Kidney (tissue), 14 donors: ENCODE data around the gene DNASE1L1. TPM values are rescaled to one million over a fixed set of nuclear protein-coding genes. Genes with fewer than 3 reads are reported as not detected.

Experiments used
- DNase-seq, 5 donors: peaks; one replicate each; pipeline ENCODE4 v3.0.0-alpha.2; 2013 to 2020
- FAIRE-seq: peaks from 2 replicates; lab custom pipeline; 2012; peaks lifted over from hg19 to GRCh38; lab: Jason Lieb, UNC
- H3K27ac ChIP-seq, 2 donors: one replicate each; pipeline ENCODE4 v1.7.0; 2013; ENCODE audit warnings: low read depth in 2 of 2, low read length in 2 of 2, inconsistent platforms in 1 of 2
- H3K27me3 ChIP-seq: one replicate; pipeline ENCODE4 v1.7.1; 2013; ENCODE audit warnings: low read length, inconsistent platforms; ENCODE audit not compliant: control insufficient read depth, insufficient read depth
- H3K36me3 ChIP-seq, 3 donors: one replicate each; pipeline versions ENCODE4 v1.7.0 to v1.7.1; 2013; ENCODE audit warnings: low read length in 3 of 3, control low read depth in 1 of 3, inconsistent platforms in 1 of 3; ENCODE audit not compliant: insufficient read depth in 3 of 3, control insufficient read depth in 2 of 3
- H3K4me1 ChIP-seq, 3 donors: one replicate each; pipeline versions ENCODE4 v1.7.0 to v1.7.1; 2013; ENCODE audit warnings: low read length in 3 of 3, inconsistent platforms in 1 of 3, low read depth in 1 of 3; ENCODE audit not compliant: control insufficient read depth in 2 of 3, insufficient read depth in 2 of 3
- H3K4me3 ChIP-seq, 3 donors: one replicate each; pipeline versions ENCODE4 v1.7.0 to v1.8.1; 2013; ENCODE audit warnings: low read length in 3 of 3, control low read depth in 1 of 3, inconsistent platforms in 1 of 3
- H3K9ac ChIP-seq, 3 donors: one replicate each; pipeline versions ENCODE4 v1.7.0 to v1.7.1; 2013; ENCODE audit warnings: low read length in 3 of 3, control low read depth in 1 of 3, inconsistent platforms in 1 of 3
- H3K9me3 ChIP-seq, 3 donors: one replicate each; pipeline versions ENCODE4 v1.7.0 to v1.7.1; 2013; ENCODE audit warnings: low read length in 3 of 3, control low read depth in 1 of 3, inconsistent platforms in 1 of 3; ENCODE audit not compliant: control insufficient read depth in 2 of 3, insufficient read depth in 1 of 3
- intact Hi-C: fragments of 100-400 bp; cut with DNase I; formaldehyde crosslinking; loops from one replicate; pipeline ENCODE4 v1.11.1; 2022
- polyA plus RNA-seq: library from polyadenylated mRNA; stranded (reverse); fragments of 350-450 nt; fragmentation: Illumina TruSeq; extraction: RNeasy Lipid Tissue Mini Kit (QIAGEN cat#74804); gene quantifications from one replicate; pipeline ENCODE4 v1.2.3, GENCODE V29; 2014; ENCODE audit warnings: low read depth, low replicate concordance; ENCODE audit not compliant: insufficient read depth
- total RNA-seq: library from RNA; stranded (reverse); fragmentation: NEBNext Ultra II Directional; extraction: Animal tissue kit (Norgen Biotek cat#: 25700); gene quantifications from one replicate; pipeline ENCODE4 v1.2.1, GENCODE V29; 2021
- TF ChIP-seq, protein P1 (sequence below): IDR thresholded peaks from 3 replicates; pipeline ENCODE4 v1.5.1; 2012; ENCODE audit warnings: mild to moderate bottlenecking, moderate library complexity, borderline replicate concordance; ENCODE audit not compliant: insufficient read depth; ENCODE audit errors: extremely low read depth
- donor health status: control.
- donor health status: control.
- donor health status: control.
- donor health status: control.
- donor health status: control.
- donor health status: DM: yes; HTN: yes; CAD: no.
- donor health status: Normal renal cell carcinoma (clear cell type).

Gene DNASE1L1
- total and polyA plus RNA-seq, 2 donors from 2014 or later, result 28.0 to 33.8 TPM

DNA sequence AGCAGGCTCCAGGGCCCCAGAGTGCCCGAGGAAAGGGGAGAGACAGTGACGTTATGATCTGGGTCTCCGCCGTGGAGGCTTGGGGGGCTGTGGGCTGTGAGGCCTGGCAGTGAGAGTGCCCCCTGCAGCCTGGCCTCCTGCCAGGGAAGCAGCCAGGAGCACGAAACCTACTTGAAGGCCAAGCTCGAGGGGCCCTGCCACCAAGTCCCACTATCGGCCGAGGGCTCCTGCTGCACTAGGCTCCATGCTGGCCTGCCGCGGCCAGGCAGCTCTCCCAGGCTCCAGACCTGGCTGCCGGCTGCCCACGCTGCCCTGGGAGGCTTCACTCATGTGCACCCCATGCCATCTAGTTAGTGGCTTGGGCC lies 53.3 kb downstream of the DNASE1L1 start:
- TF ChIP-seq, protein P1, sequence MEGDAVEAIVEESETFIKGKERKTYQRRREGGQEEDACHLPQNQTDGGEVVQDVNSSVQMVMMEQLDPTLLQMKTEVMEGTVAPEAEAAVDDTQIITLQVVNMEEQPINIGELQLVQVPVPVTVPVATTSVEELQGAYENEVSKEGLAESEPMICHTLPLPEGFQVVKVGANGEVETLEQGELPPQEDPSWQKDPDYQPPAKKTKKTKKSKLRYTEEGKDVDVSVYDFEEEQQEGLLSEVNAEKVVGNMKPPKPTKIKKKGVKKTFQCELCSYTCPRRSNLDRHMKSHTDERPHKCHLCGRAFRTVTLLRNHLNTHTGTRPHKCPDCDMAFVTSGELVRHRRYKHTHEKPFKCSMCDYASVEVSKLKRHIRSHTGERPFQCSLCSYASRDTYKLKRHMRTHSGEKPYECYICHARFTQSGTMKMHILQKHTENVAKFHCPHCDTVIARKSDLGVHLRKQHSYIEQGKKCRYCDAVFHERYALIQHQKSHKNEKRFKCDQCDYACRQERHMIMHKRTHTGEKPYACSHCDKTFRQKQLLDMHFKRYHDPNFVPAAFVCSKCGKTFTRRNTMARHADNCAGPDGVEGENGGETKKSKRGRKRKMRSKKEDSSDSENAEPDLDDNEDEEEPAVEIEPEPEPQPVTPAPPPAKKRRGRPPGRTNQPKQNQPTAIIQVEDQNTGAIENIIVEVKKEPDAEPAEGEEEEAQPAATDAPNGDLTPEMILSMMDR, result no peak
- H3K27ac ChIP-seq, result no peak overlapping the region
- no peaks in the 10 kb centered on the region for H3K27me3 ChIP-seq
- peaks cover 0 to 22% (median 10%) of the 10 kb centered on the region in 3 donors for H3K36me3 ChIP-seq
- FAIRE-seq, result no peak
- H3K4me3 ChIP-seq, result no peak overlapping the region
- DNase-seq, result no peak
- no peaks in the 10 kb centered on the region for H3K4me1 ChIP-seq
- intact Hi-C loops, result no loop called here
- no peaks in the 10 kb centered on the region for H3K9me3 ChIP-seq
- no peak overlapping the region for H3K9ac ChIP-seq

DNA sequence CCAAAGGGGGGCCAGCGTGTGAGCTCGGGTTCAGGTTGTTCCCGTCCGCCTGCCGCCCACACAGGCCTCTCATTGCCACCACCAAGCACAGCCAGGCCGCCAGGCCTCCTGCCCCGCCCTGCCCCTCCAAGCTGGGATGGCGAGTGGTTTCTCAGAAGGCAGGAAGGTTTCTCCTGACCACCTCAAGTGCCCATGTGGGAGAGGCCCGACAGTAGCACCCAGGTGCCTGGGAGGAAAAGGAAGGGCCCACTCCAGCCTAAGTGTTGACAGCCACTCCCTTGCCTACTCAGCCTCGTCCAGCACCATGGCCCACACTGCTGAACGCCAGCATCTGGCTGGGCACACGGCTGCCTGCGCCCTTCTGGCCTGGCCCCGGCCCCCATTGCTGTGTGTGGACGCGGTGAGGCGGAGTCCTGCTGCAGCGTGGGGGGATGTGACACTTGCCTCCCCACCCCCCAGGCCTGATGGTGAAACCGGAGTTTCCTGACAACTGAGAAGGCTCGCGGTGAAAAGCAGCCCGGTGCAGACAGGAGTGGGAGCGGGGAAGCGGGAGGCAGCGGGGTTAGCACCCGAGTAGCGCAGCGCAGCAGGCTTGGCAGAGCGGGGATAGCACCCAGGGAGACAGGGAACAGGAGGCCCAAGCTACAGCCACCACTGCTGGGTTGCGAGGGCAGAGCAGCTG lies 53.8 kb downstream of the DNASE1L1 start:
- Histone ChIP-seq H3K4me1 (no peaks in the 10 kb centered on the region), H3K9me3 (no peaks in the 10 kb centered on the region), H3K9ac (no peak overlapping the region), H3K36me3 (peaks cover 0 to 22% (median 10%) of the 10 kb centered on the region in 3 donors), H3K4me3 (no peak overlapping the region), H3K27ac (no peak overlapping the region), H3K27me3 (no peaks in the 10 kb centered on the region)
- no peak for DNase-seq
- intact Hi-C loops, result no loop called here
- TF ChIP-seq, protein P1, result no peak
- no peak for FAIRE-seq

DNA sequence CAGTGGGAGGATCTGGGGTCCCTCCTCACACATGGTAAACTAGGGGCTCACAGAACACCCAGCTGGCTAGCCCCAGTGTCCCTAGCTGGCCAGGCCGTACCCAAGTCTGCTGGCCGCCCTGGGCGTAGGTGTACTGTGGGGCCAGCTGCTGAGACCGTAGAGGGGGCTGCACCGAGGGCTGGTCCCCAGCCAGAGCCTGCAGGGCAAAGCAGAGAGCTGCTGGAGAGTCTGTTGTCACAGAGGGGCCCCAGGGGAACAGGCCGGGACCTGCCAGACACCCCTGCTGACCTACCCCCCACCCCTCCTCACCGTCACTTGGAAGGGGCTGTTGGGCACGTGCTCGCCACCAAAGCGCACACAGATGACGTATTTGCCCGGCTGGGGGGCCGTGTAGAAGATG lies 54.5 kb downstream of the DNASE1L1 start:
- H3K27me3 ChIP-seq, result no peaks in the 10 kb centered on the region
- H3K36me3 ChIP-seq, result peaks cover 0 to 18% (median 13%) of the 10 kb centered on the region in 3 donors
- TF ChIP-seq, protein P1, result no peak
- no peaks in the 10 kb centered on the region for H3K9me3 ChIP-seq
- no peak overlapping the region for H3K27ac ChIP-seq
- intact Hi-C loops, result no loop called here
- no peaks in the 10 kb centered on the region for H3K4me1 ChIP-seq
- DNase-seq, result no peak
- no peak for FAIRE-seq
- H3K9ac ChIP-seq, result no peak overlapping the region
- no peak overlapping the region for H3K4me3 ChIP-seq
